ENCODE measurements around the gene ZNRF1.
"Not testable (repeated sequence)": the region's sequence is repeated elsewhere in the genome, so short reads cannot be mapped to it uniquely, and the experiment has no call there.

Gene ZNRF1

DNA sequence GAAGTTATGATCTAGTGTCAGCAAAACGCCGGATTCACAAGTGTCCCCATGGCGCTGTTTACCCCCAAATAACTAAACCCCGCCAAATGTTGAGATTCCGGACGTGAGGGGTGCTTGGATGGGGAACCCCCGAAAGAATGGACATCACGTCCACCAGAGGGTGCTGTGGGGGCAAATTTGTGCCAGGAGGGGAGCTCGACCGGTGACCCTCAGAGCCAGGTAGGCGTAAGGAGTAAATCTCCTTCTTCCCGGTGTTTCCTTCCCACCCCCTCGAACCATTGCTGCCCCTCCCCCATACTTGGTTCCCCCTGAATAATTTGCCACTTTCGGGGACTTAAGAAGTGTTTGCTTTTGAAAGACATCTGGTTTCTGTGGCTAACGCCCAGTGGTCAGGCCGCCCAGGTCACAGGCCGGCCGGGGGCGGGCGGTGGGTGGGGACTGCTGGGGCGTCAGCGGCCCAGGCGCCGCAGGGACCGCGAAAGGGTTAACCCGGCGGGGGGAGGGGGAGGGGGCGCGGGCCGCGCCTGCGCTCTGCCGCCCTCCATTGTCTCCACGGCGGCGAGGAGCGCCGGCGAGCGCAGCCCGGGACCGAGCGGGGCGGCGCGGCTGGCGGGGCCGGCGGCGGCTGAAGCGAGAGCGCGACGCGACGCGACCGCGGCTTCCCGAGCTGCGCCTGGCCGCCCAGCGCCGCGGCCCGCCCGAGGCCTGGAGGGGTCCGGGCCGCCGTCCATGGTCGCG lies at the start of gene ZNRF1:
Gene ZNRF1, plus strand, starts transcription at position 544 of the 738 bp plus-strand sequence. CDS start 648 bp downstream, outside the sequence.
- DNase-seq (ENCODE audit: low spot score), result peak; percentile 89

DNA sequence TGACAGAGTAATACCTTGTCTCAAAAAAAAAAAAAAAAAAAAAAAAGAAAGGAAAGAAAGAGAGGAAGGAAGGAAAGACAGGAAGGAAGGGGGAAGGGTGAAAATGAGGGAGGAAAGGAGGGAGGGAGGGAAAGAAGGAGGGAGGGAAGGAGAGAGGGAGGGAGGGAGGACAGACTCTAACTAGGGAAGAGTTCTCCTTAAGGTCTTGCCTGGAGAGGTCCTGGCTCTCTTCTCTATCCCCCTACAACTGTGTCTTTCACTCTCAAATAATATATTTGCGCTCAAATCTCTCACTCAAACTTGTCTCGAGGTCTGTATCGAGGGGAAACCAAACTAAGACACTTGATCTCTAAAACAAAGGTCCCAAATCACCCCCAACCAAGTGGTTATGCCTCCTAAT lies 49.5 kb upstream of the ZNRF1 start:
- no peak for DNase-seq (ENCODE audit: low spot score)

DNA sequence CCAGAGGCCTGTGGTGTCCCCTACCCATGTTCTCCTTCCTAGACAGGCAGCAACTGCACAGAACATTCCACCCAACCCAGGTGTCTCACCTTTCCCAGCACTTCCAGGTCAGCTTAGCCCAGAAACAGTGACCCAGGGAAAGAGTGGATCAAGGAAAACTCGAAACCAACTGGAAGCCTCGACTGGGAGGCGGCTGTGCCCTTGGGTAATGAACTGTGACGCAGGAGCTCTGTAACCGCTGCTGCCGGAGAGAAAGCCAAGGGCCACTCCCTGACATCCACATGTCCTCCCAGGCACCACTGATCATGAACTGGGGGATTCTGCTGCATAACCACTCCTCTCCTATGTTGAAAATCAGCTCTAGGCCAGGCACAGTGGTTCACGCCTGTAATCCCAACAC lies 48.3 kb upstream of the ZNRF1 start:
- no peak for DNase-seq (ENCODE audit: low spot score)

DNA sequence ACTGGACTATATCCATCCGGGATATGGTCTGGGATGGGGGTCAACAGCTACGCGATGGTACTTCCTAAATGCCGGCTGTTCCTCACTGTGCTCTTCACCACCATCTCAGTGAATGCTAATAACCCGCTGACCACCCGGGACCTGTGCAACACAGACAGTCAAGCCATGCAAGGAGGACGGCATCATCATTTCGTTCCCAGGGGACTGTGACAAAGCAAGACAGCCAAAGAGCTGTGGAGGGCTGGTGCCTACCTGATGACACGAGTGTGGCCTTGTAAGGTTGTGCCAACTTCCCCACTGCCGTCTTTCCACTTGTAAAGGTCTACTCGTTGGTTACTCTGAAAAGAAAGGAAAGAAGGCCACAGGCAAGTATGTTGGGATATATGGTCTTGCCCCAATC lies 47.6 kb upstream of the ZNRF1 start:
- DNase-seq (ENCODE audit: low spot score), result no peak

DNA sequence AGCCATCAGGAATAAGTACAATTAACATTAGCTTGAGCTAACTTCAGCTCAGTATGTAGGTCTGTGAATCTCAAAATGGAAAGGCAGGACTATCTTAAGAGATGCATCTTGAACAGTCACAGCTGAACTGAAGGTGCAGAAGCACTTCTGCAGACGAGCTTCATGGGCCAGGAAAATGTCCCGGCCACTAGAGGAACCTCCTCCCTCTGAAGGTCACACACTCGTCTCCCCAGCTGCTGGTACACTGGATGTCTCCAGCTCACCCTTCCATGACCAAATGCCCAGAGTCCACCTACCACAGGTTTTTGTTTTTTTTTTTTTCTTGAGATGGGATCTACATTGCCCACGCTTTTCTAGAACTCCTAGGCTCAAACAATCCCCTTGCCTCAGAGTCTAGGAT lies 47.1 kb upstream of the ZNRF1 start:
- no peak for DNase-seq (ENCODE audit: low spot score)

- peak; percentile 29 for DNase-seq (ENCODE audit: low spot score)
Measured at GRCh38 chr16:74954763-74955162, 44.1 kb upstream of the ZNRF1 start.

- no peak for DNase-seq (ENCODE audit: low spot score)
Measured at GRCh38 chr16:74973304-74973703, 25.5 kb upstream of the ZNRF1 start.

DNA sequence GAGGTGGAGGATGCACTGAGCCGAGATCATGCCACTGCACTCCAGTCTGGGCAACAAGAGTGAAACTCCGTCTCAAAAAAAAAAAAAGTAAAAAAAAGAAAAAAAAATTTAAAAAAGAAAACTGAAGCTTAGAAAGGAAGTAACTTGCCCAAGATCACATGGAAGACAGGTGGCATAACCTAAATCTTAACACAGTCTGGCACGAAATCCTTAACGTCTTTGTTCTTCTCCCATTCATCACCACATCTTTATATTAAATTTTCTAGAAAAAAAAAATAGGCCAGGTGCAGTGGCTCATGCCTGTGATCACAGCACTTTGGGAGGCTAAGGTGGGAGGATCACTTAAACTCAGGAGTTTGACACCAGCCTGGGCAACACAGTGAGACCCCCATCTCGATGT lies 23.2 kb upstream of the ZNRF1 start:
- DNase-seq (ENCODE audit: low spot score), result no peak

GRCh38 chr16:74982256-74982655 lies 16.6 kb upstream of the ZNRF1 start:
- DNase-seq (ENCODE audit: low spot score), result no peak

DNA sequence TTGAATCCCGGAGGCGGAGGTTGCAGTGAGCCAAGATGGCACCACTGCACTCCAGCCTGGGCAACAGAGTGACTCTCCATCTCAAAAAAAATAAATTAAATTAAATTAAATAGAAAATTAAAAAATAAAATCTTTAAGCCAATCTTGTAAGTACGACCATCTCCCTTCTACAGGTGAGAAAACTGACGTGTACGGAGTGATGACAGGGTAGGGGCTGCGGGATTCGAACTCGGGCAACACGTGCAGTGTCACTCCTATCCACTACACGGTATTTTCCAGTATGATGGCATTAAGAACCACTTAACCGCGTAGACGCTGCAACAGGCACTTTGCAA lies 14.7 kb upstream of the ZNRF1 start:
- no peak for DNase-seq (ENCODE audit: low spot score)

DNA sequence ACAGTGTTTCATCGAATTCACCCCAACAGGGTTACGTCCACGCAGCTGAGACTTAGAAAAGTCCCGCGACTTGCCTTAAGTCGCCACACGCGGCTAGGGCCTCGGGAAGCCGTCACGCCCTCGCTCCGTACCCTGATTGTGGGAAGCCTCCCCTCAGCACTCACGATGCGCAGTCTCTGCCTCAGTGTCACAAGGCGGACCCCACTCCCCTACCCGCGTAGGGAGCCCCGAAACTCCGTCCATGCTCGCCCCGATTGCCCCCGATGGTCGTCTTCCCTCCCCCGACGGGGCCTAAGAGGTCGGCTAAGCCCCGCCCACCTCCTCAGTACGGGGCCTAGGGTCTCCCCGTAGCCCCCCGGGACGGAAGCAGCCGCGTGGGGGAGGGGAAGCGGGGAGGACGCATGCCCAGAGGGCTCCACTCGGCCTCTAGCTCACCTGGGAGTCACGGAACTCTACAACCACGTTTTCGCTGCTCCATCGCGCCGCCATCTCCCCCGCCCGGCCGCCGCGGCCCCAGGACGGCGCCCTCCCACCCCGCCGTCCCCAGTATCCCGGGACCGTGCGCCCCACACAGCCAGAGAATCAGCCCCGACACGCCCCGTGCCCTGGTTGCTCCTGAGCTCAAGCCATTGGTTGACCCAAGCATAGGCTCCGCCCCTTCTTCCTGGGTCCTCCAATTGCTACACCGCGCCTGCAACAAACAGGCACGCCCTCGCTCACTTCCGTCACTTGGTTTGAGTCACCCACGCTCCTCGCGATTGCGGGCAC lies 14.1 kb upstream of the ZNRF1 start, which contains the start of gene WDR59:
Gene WDR59, minus strand, starts transcription at position 595 of the 768 bp plus-strand sequence. Its CDS starts 106 bp downstream, at position 489.
- DNase-seq (ENCODE audit: low spot score), result peak; percentile 100

GRCh38 chr16:74987027-74987681 lies 11.7 kb upstream of the ZNRF1 start:
- no peak for DNase-seq (ENCODE audit: low spot score)

DNA sequence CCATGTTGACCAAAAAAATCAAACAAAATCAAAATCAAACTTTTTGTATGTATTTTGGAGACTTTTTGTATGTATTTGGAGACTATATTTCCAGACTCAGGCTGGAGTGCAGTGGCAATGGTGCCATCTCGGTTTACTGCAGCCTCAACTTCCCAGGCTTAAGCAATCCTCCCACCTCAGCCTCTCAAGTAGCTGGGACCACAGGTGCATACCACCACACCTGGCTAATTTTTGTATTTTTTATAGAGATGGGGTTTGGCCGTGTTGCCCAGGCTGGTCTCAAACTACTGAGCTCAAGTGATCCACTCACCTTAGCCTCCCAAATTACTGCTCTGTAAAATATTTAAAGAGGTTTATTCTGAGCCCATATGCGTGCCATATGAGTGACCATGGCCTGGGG lies 9.0 kb upstream of the ZNRF1 start:
- DNase-seq (ENCODE audit: low spot score), result not testable (repeated sequence)

DNA sequence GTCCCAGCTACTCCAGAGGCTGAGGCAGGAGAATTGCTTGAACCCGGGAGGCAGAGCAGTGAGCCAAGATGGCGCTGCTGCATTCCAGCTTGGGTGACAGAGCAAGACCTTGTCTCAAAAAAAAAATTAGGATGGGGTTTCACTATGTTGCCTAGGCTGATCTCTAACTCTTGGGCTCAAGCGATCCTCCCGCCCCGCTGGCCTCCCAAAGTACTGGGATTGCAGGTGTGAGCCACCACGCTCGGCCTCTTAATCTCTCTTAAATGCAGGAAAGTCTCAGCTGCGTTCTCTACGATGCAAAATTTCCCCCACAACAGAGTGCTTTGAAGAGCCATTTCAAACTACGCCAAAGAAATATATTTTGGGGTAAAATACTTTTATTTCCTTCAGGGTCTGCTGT lies 8.0 kb upstream of the ZNRF1 start:
- DNase-seq (ENCODE audit: low spot score), result no peak

DNA sequence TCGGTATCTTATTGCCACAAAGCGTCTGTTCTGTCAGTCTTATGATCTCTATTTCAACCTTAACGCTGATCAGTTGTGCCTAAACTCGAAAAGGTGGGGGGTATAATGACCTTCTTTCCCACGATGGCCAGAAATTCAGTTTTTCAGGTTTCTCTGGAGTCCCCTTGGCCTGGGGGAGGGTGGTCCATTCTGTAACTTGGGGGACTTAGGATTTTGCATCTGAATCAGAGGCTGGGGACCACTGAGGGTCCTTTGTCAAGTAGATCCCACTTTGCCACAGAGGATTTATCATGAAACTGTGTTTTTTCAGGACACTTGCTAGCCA lies 7.6 kb upstream of the ZNRF1 start:
- DNase-seq (ENCODE audit: low spot score), result no peak

GRCh38 chr16:74991593-74992403 lies 7.0 kb upstream of the ZNRF1 start:
- peak; percentile 62 for DNase-seq (ENCODE audit: low spot score)

GRCh38 chr16:74995986-74996385 lies 2.8 kb upstream of the ZNRF1 start:
- no peak for DNase-seq (ENCODE audit: low spot score)

GRCh38 chr16:74997042-74997491 lies 1.8 kb upstream of the ZNRF1 start:
- no peak for DNase-seq (ENCODE audit: low spot score)

DNA sequence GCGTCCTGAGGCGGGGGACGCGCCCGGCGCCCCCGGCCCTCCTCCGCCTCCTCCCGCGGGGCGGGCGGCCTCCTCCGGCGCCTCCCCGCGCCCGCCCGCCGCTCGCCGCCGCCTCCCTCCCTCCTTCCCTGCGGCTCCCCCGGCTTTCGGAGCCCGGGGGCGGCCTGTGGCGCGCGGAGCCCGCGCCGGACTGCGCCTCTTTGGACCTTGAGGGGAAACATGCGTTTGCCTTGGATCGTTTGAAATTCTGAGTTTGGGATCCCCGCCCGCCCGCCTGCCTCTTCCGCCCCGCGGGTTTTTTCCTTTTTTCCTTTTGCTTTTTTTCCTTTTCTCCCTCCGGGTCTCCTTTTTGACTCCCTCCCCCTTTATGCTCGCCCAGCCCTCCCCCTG lies 390 bp downstream of the ZNRF1 start:
- DNase-seq (ENCODE audit: low spot score), result peak; percentile 36

- DNase-seq (ENCODE audit: low spot score), result peak; percentile 38
Measured at GRCh38 chr16:74999609-75000480, 1.0 kb downstream of the ZNRF1 start.

- peak; percentile 46 for DNase-seq (ENCODE audit: low spot score)
Measured at GRCh38 chr16:75000481-75001081, 1.8 kb downstream of the ZNRF1 start.

Data from hematopoietic multipotent progenitor cell treated with erythropoietin and hydrocortisone succinate and interleukin-3 and kit ligand, for 15 days (in vitro differentiated cells).